GM21526 (cell line): ENCODE results near the gene DDTL.

Experiments
- ATAC-seq: cut with Tn5 transposase; IDR thresholded peaks from one replicate; pipeline ENCODE4 v1.9.1; 2021; ENCODE audit warnings: moderate library complexity; ENCODE audit not compliant: unreplicated experiment, low FRiP score

Gene DDTL

GRCh38 chr22:24003887-24004286 is 37.2 kb downstream of the DDTL start:
- no peak for ATAC-seq

GRCh38 chr22:24005201-24005600 is 38.5 kb downstream of the DDTL start, which contains the start of gene GSTT4:
TSS of gene GSTT4 (minus strand) at chr22:24005453. CDS start at chr22:24005356, 97 bp downstream.
- no peak for ATAC-seq

GRCh38 chr22:24006207-24006913 is 39.7 kb downstream of the DDTL start:
- no peak for ATAC-seq

GRCh38 chr22:24006914-24007214 is 40.2 kb downstream of the DDTL start:
- ATAC-seq = no peak

GRCh38 chr22:24007253-24008021 is 40.7 kb downstream of the DDTL start:
- ATAC-seq = no peak

GRCh38 chr22:24008022-24008283 is 41.3 kb downstream of the DDTL start:
- no peak for ATAC-seq

- no peak for ATAC-seq
Observed at GRCh38 chr22:24008381-24009226, 41.9 kb downstream of the DDTL start.

- no peak for ATAC-seq
Observed at GRCh38 chr22:24009227-24010017, 42.7 kb downstream of the DDTL start.

- no peak for ATAC-seq
Observed at GRCh38 chr22:24010018-24010391, 43.3 kb downstream of the DDTL start.

- peak; percentile 8 for ATAC-seq
Observed at GRCh38 chr22:24011735-24012068, 45.0 kb downstream of the DDTL start.

- ATAC-seq = no peak
Observed at GRCh38 chr22:24016156-24016555, 49.5 kb downstream of the DDTL start.

GRCh38 chr22:24021304-24021703 is 54.6 kb downstream of the DDTL start:
- no peak for ATAC-seq
